Smooth muscle cell (in vitro differentiated cells): ENCODE measurements around the gene L3MBTL2. TPM values are rescaled to one million over a fixed set of nuclear protein-coding genes. Genes with fewer than 3 reads are reported as not detected.

Experiments used
- DNase-seq: peaks from one replicate; lab custom pipeline; 2025; ENCODE audit not compliant: unreplicated experiment; lab: John Stamatoyannopoulos, UW
- H2AFZ ChIP-seq: fragments of 200-600 bp; sonication (generic); 2 replicates; pipeline ENCODE4 v1.6.0; 2016; ENCODE audit warnings: antibody characterized with exemption, low read depth, mild to moderate bottlenecking
- H3F3A ChIP-seq: fragments of 200-600 bp; sonication (generic); 2 replicates; pipeline ENCODE4 v1.6.0; 2017; ENCODE audit warnings: antibody characterized with exemption, low read depth
- H3K27ac ChIP-seq: fragments of 200-600 bp; sonication (generic); 2 replicates; pipeline ENCODE4 v1.5.1; 2016; ENCODE audit warnings: low read depth, mild to moderate bottlenecking
- H3K27me3 ChIP-seq: fragments of 200-600 bp; sonication (generic); 2 replicates; pipeline ENCODE4 v1.6.1; 2016; ENCODE audit warnings: low read depth, mild to moderate bottlenecking
- H3K36me3 ChIP-seq: fragments of 200-600 bp; sonication (generic); 2 replicates; pipeline ENCODE4 v1.5.1; 2016; ENCODE audit warnings: low read depth
- H3K4me1 ChIP-seq: fragments of 200-600 bp; sonication (generic); 2 replicates; pipeline ENCODE4 v1.5.1; 2016; ENCODE audit warnings: low read depth
- H3K4me2 ChIP-seq: fragments of 200-600 bp; sonication (generic); 2 replicates; pipeline ENCODE4 v1.6.0; 2016; ENCODE audit warnings: mild to moderate bottlenecking
- H3K4me3 ChIP-seq: fragments of 200-600 bp; sonication (generic); 2 replicates; pipeline ENCODE4 v1.5.1; 2016; ENCODE audit warnings: mild to moderate bottlenecking
- H3K79me2 ChIP-seq: fragments of 200-600 bp; sonication (generic); 2 replicates; pipeline ENCODE4 v1.6.0; 2016; ENCODE audit warnings: low read depth, mild to moderate bottlenecking
- H3K9ac ChIP-seq: fragments of 200-600 bp; sonication (generic); 2 replicates; pipeline ENCODE4 v1.6.0; 2016; ENCODE audit warnings: low read depth
- H3K9me3 ChIP-seq: fragments of 200-600 bp; sonication (generic); replicated peaks from 2 replicates; pipeline ENCODE4 v1.5.1; 2016; ENCODE audit warnings: low read depth
- H4K20me1 ChIP-seq: fragments of 200-600 bp; sonication (generic); 2 replicates; pipeline ENCODE4 v1.6.0; 2016; ENCODE audit warnings: low read depth
- whole genome bisulfite sequencing: methylation state at CpG from one replicate; pipeline ENCODE4 v1.1.7; 2016; ENCODE audit warnings: low lambda C conversion rate; 5-methylcytosine and 5-hydroxymethylcytosine counted together
- polyA plus RNA-seq: library from polyadenylated mRNA; unstranded; fragments of >200 nt; fragmentation: Nextera tagmentation; extraction: Ambion mirVana; gene quantifications from 2 replicates; pipeline ENCODE4 v1.2.1, GENCODE V29; 2016
- total RNA-seq: library from RNA; depleted of rRNA; stranded (reverse); fragments of >200 nt; gene quantifications from 2 replicates; pipeline ENCODE4 v1.2.3, GENCODE V29; 2014
- TF ChIP-seq, protein P1 (sequence below): fragments of 200-600 bp; sonication (generic); IDR thresholded peaks from 2 replicates; pipeline ENCODE4 v1.5.1; 2017; ENCODE audit warnings: borderline replicate concordance, mild to moderate bottlenecking, antibody characterized with exemption; ENCODE audit not compliant: insufficient read depth, poor library complexity, severe bottlenecking

The L3MBTL2 gene
- total and polyA plus RNA-seq, 2 experiments from 2014 or later, result 10.7 to 15.5 TPM

DNA sequence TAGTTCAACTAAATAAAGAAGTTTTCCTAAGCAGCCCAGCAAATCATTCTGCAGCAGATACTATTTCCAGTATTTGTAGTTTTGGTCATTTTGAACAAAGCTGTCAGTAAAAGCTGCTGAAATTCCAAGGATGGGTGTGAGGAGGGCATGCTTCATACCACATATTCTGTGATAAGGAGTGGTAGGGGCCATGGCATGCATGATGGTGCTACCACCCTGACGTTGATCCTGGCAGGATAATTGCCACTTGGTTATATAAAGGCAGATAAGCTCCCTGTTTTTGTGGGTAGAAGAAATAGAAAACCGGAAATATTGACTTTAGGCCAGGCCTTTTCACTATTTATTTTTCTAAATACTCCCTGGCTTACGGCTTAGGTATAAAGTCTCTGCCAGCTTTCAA lies 33.1 kb upstream of the L3MBTL2 start:
- TF ChIP-seq, protein P1, sequence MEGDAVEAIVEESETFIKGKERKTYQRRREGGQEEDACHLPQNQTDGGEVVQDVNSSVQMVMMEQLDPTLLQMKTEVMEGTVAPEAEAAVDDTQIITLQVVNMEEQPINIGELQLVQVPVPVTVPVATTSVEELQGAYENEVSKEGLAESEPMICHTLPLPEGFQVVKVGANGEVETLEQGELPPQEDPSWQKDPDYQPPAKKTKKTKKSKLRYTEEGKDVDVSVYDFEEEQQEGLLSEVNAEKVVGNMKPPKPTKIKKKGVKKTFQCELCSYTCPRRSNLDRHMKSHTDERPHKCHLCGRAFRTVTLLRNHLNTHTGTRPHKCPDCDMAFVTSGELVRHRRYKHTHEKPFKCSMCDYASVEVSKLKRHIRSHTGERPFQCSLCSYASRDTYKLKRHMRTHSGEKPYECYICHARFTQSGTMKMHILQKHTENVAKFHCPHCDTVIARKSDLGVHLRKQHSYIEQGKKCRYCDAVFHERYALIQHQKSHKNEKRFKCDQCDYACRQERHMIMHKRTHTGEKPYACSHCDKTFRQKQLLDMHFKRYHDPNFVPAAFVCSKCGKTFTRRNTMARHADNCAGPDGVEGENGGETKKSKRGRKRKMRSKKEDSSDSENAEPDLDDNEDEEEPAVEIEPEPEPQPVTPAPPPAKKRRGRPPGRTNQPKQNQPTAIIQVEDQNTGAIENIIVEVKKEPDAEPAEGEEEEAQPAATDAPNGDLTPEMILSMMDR, result no peak
- peaks cover 13% of the 10 kb centered on the region for H3F3A ChIP-seq
- no peak overlapping the region for H3K27ac ChIP-seq
- no peak overlapping the region for H3K4me2 ChIP-seq
- H3K79me2 ChIP-seq, result no peaks in the 10 kb centered on the region
- peaks cover 32% of the 10 kb centered on the region for H3K36me3 ChIP-seq
- WGBS, result 100% methylated on average over 3 of the region's 3 CpGs
- no peaks in the 10 kb centered on the region for H3K27me3 ChIP-seq
- no peaks in the 10 kb centered on the region for H3K9me3 ChIP-seq
- no peak for DNase-seq
- H2AFZ ChIP-seq, result no peak overlapping the region
- no peak overlapping the region for H3K4me3 ChIP-seq
- H3K9ac ChIP-seq, result no peak overlapping the region
- H3K4me1 ChIP-seq, result no peaks in the 10 kb centered on the region
- peaks cover 14% of the 10 kb centered on the region for H4K20me1 ChIP-seq

DNA sequence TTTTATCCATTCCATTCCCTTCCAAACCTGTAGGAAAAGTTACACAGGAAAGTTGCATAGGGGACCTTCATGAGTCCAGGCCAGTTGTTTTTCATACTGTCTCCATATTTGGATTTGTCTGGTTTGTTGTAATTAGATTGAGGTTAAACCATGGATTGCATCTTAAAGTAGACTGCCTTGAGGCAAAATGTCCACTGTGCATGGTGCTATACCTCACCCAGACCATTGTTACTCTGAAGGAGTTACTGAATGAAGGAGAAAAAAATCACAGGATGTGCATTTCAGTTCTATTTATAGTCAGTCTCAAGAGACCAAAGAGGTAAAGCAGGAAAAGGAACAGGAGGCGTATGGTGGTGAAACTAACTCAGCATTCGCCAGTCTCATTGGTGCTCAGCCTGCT lies 29.6 kb upstream of the L3MBTL2 start:
- Histone ChIP-seq H4K20me1 (peaks cover 14% of the 10 kb centered on the region), H2AFZ (no peak overlapping the region), H3K36me3 (peaks cover 35% of the 10 kb centered on the region), H3F3A (peaks cover 27% of the 10 kb centered on the region), H3K9ac (no peak overlapping the region), H3K4me2 (no peak overlapping the region), H3K79me2 (no peaks in the 10 kb centered on the region), H3K4me1 (no peaks in the 10 kb centered on the region), H3K4me3 (no peak overlapping the region), H3K27me3 (no peaks in the 10 kb centered on the region), H3K9me3 (no peaks in the 10 kb centered on the region), H3K27ac (peak overlapping the region; percentile 48)
- TF ChIP-seq, protein P1, result no peak
- DNase-seq, result no peak
- 78% methylated on average over 2 of the region's 2 CpGs for WGBS

DNA sequence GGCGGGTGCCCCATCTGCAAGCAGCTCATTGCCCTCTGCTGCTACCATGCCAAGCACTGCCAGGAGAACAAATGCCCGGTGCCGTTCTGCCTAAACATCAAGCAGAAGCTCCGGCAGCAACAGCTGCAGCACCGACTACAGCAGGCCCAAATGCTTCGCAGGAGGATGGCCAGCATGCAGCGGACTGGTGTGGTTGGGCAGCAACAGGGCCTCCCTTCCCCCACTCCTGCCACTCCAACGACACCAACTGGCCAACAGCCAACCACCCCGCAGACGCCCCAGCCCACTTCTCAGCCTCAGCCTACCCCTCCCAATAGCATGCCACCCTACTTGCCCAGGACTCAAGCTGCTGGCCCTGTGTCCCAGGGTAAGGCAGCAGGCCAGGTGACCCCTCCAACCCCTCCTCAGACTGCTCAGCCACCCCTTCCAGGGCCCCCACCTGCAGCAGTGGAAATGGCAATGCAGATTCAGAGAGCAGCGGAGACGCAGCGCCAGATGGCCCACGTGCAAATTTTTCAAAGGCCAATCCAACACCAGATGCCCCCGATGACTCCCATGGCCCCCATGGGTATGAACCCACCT lies 28.0 kb upstream of the L3MBTL2 start:
- no peak for DNase-seq
- Histone ChIP-seq H3K9ac (no peak overlapping the region), H3K27me3 (no peaks in the 10 kb centered on the region), H3K9me3 (no peaks in the 10 kb centered on the region), H4K20me1 (peaks cover 14% of the 10 kb centered on the region), H3K4me2 (no peak overlapping the region), H3K4me3 (no peak overlapping the region), H3K79me2 (no peaks in the 10 kb centered on the region), H3F3A (peaks cover 31% of the 10 kb centered on the region), H3K36me3 (peaks cover 35% of the 10 kb centered on the region), H3K27ac (no peak overlapping the region), H3K4me1 (no peaks in the 10 kb centered on the region), H2AFZ (no peak overlapping the region)
- WGBS, result 93% methylated on average over 11 of the region's 15 CpGs
- TF ChIP-seq, protein P1, result no peak
